ENCODE measurements around the gene SNAI1. TPM values are rescaled to one million over a fixed set of nuclear protein-coding genes. Genes with fewer than 3 reads are reported as not detected.

Gene SNAI1
- total RNA-seq, 1 donor from 2014 or later: 3.9 TPM

DNA sequence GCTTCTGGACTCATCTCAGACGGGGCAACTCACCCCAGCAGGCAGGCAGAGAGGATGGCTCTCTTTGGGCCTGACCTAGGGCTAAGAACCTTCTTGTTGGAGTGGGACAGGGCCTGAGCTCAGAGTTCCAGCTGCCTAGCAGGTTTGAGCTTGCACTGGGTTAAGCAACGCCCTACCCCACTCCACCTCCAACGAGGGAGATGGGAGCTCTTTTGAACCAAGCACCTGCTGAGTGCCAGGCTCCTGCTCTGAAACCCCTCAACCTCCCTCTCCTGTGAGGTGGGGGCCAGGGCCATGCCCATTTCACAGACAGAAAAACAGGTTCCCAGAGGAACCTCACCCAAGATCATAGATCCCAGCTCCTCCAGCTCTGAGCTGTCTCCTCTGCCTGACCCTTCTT, 54.3 kb downstream of the SNAI1 start:
- H3K4me1 Mint-ChIP-seq (ENCODE audit: low read depth, unreplicated experiment): peaks cover 2% of the 10 kb centered on the region
- no peak for TF ChIP-seq CTCF (IDR thresholded peaks at IDR 0.05; ENCODE audit: partially characterized antibody, unreplicated experiment)
- H3K36me3 Mint-ChIP-seq (ENCODE audit: unreplicated experiment): no peaks in the 10 kb centered on the region
- H3K9me3 Mint-ChIP-seq (ENCODE audit: unreplicated experiment): peaks cover 1% of the 10 kb centered on the region
- no peak for DNase-seq
- peaks cover under 1% of the 10 kb centered on the region for H3K27me3 Mint-ChIP-seq (ENCODE audit: unreplicated experiment)
- no peak overlapping the region for H3K4me3 Mint-ChIP-seq (ENCODE audit: unreplicated experiment)
- no peak overlapping the region for H3K27ac Mint-ChIP-seq (ENCODE audit: unreplicated experiment)

GRCh38 chr20:50037575-50037974, 54.8 kb downstream of the SNAI1 start:
- DNase-seq: no peak
- no peak for TF ChIP-seq CTCF (IDR thresholded peaks at IDR 0.05; ENCODE audit: partially characterized antibody, unreplicated experiment)
- Mint-ChIP-seq H3K4me3 (ENCODE audit: unreplicated experiment) (no peak overlapping the region), H3K4me1 (ENCODE audit: low read depth, unreplicated experiment) (peaks cover 2% of the 10 kb centered on the region), H3K9me3 (ENCODE audit: unreplicated experiment) (peaks cover 1% of the 10 kb centered on the region), H3K27ac (ENCODE audit: unreplicated experiment) (no peak overlapping the region), H3K36me3 (ENCODE audit: unreplicated experiment) (no peaks in the 10 kb centered on the region), H3K27me3 (ENCODE audit: unreplicated experiment) (no peaks in the 10 kb centered on the region)

GRCh38 chr20:50038169-50038568, 55.4 kb downstream of the SNAI1 start:
- no peak overlapping the region for H3K27ac Mint-ChIP-seq (ENCODE audit: unreplicated experiment)
- peaks cover 1% of the 10 kb centered on the region for H3K9me3 Mint-ChIP-seq (ENCODE audit: unreplicated experiment)
- peaks cover 2% of the 10 kb centered on the region for H3K4me1 Mint-ChIP-seq (ENCODE audit: low read depth, unreplicated experiment)
- H3K36me3 Mint-ChIP-seq (ENCODE audit: unreplicated experiment): no peaks in the 10 kb centered on the region
- no peaks in the 10 kb centered on the region for H3K27me3 Mint-ChIP-seq (ENCODE audit: unreplicated experiment)
- TF ChIP-seq CTCF (IDR thresholded peaks at IDR 0.05; ENCODE audit: partially characterized antibody, unreplicated experiment): no peak
- no peak overlapping the region for H3K4me3 Mint-ChIP-seq (ENCODE audit: unreplicated experiment)
- no peak for DNase-seq

Other genes with a start within 250 kb of the SNAI1 start
- gene SLC9A8, start 170.2 kb upstream of the SNAI1 start, total RNA-seq (ENCODE audit: unreplicated experiment): 10.6 TPM
- gene SPATA2, start 67.5 kb upstream of the SNAI1 start, total RNA-seq (ENCODE audit: unreplicated experiment): 9.7 TPM
- 64.2 TPM for gene RNF114, start 46.6 kb upstream of the SNAI1 start, total RNA-seq (ENCODE audit: unreplicated experiment)
- gene UBE2V1, start 130.2 kb downstream of the SNAI1 start, total RNA-seq (ENCODE audit: unreplicated experiment): 149 TPM
- gene PEDS1, start 170.7 kb downstream of the SNAI1 start, total RNA-seq (ENCODE audit: unreplicated experiment): 29.3 TPM
- gene CEBPB, start 207.8 kb downstream of the SNAI1 start, total RNA-seq (ENCODE audit: unreplicated experiment): 11.3 TPM

Measured in glutamatergic neuron (in vitro differentiated cells).